Central memory CD4-positive, alpha-beta T cell (primary cell): ENCODE results near the gene HIVEP3.

Source experiments
- DNase-seq: peaks from one replicate; pipeline ENCODE4 v3.0.0; 2022

The HIVEP3 gene

DNA sequence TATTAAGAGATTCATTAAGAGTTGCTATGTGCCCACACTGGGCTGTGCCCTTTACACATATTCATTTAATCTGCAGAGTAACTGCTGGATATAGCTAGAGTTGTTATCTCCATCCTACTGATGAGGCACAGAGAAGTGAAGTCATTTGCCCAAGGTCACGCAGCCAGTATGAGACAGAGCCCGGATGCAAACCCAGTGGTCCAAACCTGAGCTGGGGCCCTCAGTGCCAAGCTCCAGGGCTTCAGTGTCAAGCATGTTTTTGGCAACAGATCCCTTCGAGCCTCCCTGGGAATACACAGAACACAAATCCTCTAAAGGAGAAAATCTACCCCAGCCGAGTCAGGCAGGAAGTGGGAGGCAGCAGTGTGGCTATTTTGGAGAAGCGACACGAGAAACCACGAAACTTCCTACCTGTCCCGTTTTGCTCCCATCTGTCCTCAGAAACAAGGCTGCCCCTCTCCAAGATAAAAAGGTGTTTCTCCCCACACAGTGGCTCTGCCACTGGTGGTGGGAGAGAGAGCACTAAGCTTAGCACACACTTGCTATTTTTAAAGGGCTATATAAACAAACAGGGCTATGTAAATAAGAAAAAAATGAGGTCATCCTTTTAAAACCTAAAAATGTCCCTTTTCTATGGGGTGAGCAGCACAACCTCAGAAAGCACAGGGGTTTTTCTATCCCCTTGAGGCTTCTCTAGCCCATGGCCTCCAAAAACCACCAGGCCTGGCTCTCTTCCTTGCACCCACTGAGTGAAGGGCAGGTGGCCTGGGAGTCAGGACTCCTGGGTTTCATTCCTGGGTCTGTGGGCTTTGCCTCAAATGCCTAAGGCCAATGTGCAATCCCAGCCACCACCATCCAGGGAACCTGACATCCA is 295.6 kb downstream of the HIVEP3 start:
- no peak for DNase-seq

DNA sequence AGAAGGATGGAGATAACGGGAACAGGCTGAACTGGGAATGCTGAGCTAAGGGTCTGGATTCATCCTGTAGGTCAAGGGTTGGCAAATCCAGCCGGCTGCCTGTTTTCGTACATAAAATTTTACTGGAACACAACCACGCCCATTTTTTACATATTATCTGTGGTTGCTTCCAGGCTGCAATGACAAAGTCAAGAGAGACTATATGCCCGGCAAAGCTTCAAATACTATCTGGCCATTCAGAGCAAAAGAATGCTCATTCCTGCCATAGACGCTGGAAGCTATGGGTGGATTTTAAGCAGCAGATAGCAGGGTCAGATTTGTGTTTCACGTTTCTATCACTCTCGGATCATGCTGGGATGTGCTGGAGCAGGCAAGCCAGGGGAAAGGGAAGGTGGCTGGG is 296.3 kb downstream of the HIVEP3 start:
- DNase-seq = no peak

DNA sequence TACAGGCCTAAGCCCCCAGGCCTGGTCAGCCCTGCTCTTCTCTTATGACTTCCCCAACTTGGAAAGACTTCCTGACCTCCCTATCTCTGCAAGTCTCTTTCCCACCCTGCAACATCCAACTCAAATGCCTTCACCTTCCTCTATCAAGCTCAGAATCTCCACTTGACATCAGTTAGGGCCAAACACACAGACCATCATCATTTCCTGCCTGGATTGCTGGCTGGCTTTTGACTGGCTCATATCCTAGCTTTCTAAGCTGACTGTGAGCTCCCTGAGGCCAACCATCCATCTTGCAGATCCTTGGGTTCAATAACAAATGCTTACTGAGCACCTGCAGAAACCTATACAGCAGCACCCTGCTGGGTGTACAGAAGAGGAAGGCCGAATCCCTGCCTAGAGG is 296.9 kb downstream of the HIVEP3 start:
- DNase-seq = no peak

DNA sequence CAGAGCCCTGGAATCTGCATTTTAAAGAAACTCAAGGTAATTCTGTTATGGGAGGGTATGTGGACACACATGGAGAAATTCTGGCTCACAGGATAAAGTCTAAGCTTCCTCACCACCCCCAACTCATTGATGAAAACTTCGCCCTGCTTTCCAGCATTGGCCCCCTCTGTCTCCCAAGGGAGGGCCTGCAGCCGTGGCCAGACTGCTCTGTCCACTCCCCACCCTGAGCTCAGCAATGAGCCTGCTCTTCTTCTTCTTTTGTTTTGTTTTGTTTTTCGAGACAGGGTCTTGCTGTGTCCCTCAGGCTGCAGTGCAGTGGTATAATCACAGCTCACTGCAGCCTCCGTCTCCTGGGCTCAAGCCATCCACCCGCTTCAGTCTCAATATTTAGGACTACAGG is 297.5 kb downstream of the HIVEP3 start:
- DNase-seq = no peak

DNA sequence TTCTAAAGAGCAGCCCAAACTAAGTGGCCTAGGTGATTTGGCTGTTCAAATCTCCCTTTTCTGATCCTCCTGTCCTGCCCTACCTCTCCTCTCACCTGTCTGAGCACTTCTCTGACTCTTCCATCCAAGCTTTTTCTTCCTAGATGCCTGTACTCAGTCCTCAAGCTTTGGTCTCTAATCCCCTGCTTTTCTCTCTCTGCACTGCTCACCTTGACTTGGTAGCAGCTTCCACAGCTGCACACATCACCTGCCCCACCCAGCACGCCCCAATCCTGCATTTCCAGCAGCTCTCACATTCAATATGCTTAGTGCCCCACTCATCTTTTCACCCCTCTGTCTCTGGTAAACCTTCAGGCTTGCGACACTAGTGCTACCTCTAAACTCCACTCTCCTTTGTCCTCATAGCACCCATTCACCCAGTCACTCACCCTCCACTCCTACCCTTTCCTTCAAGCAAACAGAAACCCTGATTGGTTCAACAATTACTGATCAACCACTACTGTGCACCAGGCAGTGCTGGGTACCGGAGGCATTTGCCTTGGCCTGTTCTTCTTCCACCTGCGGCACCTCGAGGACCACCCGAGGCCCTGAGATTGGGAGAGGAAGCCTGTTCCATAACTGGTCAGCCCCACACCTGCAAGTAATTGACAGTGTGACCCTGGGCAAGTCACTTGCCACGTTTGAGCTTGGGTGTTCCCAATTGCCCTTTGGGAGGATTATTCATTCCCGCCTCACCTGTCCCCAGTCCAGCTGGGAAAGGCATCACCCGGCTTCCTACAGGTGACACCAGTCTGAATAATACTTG is 298.2 kb downstream of the HIVEP3 start:
- DNase-seq = no peak

DNA sequence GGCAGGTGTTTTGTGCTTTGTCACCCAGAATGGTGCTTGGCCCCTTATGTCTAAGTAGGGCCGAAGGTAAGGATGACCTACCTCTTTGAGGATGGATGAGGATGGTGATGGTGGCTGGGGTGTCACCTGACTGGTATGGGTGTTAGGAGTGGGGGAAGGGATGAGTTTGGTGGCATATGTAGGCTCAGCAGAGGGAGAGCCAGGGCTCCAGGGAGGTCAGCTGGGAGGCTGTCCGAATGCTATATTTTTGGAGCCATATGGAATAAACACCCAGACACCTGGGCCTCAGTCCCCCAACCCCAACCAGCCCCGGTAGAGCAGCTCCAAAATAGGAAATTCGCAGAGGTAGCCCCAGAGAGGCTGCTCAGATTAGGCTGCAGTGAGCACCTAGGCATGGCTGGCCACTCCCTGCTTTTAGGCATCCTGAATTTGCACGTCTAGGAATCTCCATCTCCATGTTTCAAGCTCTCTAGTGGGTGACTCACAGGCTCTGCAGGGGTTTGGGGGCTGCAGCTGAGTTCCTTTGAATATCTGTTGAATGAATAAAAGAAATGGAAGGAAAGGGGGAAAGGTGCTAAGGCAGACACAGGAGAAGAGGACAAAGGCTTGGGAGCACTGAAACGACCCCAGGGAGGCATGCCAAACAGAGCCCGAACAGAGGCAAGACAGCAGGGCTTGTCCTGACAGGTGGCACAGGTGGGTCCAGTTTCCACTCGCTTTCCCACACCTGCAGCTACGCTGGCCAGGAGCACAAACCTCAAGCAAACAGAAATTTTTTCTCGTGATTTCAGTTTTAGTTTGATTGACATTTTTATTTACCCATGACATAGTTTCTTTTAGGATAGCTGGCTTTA is 299.0 kb downstream of the HIVEP3 start:
- no peak for DNase-seq

DNA sequence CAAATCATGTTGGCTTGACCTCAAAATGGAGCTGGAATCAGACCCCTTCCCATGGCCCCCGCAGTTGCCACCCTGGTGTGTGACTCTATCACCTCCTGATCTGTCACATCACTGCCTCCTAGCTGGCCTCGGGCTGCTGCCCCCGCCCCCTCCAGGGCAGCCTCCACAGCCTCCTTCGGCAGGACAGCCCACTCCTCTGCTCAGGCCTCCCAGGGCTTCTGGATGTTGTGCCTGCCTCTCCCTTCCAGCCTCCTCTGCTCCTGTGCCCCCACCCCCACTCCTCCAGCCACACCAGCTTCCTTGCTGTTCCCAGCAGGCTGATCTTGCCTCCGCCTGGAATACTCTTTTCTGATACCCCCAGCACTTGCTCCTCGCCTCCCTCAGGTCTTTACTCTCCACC is 299.9 kb downstream of the HIVEP3 start:
- no peak for DNase-seq

DNA sequence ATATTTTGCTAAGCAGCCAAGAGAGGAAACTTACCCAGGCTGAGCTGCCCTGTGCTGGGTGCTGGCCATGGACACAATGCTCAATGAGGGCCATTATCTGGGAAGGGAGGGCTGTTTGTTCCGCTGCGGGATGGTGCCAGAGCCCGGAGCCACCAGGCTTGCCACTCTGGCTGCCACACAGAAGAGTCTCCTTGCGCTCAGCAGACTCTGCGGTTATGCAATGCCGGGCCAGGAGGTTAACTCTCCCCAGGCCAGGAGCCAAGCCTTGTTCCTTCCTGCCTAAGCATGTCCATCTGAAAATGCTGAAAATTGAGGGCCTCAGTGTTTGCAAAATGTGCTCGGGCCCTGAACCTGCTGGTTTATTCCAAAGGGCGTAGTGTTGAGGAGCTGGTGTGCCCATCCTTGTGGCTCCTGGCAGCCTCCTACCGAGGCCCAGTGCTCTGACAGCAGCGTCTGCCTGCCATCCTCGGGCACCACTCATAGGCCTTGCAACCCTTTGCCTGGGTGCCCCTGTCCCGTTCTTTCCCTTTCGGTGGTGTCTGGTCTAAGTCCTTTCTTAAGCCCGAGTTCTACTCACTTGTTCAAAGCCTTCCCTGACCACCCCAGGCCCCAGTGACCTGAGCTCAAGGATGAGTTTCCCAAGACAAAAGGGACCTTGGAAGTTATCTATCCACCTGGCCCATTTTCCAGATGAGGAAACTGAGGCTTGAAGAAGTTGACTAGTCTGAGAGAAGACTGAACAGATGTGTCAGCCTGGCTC is 300.5 kb downstream of the HIVEP3 start:
- DNase-seq = no peak

DNA sequence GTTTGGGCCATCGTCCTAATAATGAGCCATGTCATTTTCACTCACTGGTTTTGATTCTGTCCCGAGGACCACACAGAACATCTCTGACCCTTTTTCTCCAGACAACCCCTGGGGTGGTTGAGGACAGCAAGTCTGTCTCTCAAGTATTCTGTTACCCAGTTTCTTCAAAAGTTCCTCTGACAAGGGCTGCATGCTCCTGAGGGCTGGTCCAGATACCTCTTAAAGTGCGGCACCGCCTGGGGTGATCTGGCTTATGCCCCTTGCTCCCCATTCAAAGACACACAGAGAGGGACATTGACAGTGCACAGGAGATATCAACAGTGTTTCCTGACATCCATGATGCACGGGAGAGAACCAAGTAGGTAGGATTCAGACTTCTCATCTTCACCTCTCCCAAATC is 301.4 kb downstream of the HIVEP3 start:
- DNase-seq = no peak

DNA sequence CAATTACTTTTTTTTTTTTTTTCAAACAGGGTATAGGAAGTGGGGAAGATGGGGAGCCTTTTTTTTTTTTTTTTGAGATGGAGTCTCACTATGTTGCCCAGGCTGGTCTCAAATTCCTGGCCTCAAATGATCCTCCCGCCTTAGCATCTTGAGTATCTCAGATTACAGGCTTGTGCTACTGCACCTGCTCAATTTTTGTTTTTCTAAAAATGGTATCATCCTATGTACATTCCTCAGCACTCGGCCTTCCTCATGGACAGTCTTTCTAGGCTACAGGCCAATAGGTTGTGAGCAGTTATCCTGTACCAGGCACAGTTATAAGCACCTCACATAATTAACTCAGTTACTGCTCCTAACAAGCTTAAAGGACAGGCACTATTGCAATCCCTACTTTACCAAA is 302.2 kb downstream of the HIVEP3 start:
- no peak for DNase-seq

DNA sequence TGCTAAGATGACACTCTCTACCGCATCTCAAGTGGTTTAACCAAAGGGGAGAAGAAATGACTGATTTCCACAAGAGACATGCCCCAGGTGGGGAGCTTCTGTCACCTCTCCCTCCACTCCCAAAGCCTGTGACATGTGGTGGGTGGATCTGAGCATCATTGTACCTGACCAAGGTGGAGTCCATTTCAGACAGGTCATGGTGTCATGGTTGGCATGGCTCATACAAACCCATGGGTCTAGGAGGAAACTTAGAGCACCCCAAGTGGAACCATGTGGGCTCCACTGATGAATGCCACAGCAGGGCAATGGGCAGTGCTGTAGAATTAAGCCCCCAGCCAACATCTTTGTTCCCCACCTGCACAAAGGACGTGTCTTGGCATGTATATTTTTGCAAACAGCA is 302.7 kb downstream of the HIVEP3 start:
- no peak for DNase-seq

DNA sequence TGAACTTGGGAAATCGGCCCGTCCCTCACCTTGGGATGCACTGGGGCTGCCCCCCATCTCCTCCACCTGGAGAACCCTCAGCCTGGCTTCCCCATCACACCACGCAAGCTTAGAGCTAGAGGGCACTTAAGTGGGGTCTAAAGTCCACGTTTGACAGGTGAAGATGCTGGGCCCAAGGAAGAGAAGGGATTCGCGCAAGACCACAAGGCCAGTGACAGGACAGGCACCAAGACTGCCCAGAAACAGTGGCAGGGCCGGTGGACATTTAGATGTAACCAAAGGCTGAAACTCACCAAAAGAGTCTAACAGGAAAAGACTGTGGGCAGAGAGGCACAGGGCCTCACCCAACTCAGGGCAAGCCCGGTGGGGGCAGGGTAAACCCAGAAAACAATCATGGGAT is 303.4 kb downstream of the HIVEP3 start:
- no peak for DNase-seq

DNA sequence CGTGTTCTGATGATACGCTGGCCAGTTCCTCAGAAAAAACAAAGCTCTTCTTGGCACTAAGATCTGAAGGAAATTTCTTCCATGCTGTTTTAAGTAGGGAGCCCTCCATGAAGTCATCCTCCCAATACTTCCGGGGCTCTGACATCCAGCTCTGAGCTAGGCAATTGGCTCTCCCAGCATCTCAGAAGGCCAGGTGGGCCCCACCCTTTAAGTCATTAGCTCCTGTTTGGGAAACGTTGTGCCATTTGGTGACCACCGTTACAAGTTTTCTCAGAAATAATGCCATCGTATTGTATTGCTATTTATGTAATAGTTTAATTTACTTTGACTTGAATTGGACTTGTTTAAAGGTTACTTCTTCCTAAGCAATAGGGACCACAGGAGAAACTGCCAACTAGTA is 303.9 kb downstream of the HIVEP3 start:
- no peak for DNase-seq

DNA sequence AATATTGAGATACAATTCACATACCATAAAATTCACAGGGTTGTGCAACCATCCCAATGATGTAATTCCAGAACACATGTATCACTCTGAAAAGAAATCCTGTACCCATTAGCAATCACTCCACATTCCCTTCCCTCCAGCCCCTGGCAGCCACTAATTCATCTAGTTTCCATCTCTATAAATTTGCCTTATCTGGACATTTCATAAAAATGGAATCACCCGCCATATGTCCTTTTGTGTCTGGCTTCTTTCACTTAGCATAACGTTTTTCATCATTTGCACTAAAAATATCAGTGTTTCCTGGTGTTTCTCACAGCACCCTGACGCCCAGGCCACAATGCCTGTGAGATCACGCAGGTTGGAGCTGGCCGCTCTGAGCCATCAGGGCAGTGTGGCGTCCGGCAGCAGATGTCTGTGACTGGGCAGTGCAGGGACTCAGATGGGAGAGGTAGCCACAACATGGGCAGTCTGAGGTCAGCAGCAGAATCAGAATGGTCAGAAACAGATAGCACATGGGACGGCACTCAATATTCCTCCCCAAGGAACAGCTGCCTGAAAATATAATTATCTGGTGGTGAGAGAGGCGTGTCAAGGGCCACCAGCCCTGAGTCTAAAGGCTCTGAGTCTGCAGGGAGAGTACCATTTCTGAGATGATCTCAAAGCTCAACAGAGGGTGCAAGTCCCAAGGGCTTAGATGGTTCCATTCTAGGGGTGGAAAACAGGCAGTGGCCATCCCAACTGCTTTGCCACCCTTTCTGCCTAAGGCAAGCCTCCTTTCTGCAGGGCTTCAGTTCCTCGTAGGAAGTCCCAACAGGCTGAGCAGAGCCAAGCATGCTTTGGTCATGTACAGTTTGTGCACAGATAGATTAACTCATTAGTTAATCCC is 304.8 kb downstream of the HIVEP3 start:
- no peak for DNase-seq

DNA sequence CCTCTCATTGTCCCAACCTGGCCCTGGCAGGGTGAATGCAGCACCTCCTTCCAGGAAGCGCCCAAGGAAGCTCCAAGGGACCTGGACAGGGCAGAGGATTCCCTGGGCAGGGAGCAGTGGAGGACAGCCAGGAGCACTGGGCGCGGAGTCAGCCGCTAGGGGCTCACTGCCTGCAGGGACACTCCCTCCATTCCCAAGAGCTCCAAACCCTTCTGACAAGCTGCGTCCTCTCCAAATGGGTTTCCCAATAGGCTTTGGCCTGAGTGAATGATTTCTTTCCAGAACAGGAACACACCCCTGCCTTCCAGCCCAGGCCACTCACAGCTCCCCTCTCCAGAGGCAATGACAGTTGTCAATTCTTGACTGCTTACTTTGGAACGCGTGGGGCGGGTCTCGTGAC is 305.8 kb downstream of the HIVEP3 start:
- no peak for DNase-seq

DNA sequence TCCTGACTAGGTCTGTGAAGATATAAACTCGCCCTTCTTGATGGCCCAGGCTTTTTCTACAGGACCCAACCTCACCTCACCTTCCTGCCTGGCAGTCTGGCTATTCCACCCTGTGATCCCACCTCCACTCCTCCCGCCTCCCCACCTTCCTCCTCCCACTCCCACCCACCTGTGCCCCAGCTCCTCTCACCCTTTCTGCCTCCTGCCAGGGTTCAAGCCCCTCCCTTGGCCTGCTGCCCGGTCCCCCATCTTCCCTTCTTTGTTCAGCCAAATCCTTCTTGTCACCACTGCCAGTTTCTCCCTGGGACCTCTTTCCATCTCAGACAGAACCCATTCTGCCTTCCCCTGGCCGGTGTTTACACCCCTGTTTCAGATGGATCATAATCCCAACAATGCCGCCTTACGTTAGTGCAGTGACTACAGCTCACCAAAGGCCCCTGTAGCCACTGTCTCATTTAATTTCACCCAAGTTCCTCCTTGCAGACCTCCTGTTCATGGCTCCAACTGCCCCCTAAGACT is 306.7 kb downstream of the HIVEP3 start:
- DNase-seq = no peak

DNA sequence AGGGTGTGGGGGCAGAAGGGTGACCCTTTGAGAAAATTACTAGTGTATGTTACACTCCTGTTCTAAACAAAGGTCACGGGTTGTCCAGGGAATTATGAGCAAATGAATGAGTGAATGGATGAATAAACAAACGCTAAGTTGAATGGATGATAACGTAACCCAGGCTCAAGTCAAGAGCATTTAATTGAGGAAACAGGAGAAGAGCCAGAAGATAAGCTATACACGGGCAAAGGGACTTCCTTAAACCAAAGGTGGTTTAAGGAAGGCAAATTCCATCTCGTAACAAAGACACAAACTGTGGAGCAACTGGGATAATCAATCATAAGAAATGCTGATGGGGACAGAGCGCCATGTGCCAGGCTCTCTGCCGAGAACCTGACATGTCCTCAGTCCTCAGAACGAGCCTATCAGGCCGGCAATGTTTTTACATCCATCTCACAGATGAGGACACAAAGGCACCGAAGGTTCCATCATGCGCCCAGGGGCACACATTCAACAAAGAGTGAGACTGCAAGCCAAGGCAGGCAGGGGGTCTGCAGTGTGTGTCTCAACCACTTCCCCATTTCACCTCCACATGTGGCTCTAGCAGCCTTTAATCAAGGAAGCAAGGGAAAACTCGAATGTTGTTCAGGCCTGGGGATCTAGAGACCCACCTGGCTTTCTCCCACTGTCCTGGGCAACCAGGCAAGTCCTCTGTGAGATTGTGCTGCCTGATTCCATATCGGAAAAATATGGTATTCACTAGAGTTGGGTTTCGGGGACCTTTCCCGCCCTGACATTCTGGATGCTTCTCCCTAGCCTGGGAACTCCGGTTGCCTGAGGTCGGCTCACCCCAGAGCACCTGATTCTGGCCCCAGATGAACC is 307.4 kb downstream of the HIVEP3 start:
- DNase-seq = no peak

DNA sequence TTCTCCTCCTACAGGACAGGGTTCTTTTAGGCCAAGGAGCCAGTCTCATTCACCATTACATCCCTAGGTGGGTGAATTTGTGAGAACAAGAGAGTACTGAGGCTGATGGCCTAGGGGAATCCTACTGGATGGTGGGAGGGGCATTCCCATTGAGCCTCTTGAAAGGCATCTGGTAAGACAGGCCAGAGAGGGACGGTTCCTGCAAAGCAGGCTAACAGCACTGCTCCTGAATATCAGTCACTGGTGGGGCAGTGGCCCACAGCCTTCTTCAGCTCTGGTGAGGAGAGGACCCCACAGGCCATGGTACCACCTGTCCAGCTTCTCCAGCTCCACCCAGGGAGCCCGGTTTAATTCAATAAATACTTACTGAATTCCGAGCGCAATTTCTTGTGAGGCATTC is 308.4 kb downstream of the HIVEP3 start:
- DNase-seq = no peak

DNA sequence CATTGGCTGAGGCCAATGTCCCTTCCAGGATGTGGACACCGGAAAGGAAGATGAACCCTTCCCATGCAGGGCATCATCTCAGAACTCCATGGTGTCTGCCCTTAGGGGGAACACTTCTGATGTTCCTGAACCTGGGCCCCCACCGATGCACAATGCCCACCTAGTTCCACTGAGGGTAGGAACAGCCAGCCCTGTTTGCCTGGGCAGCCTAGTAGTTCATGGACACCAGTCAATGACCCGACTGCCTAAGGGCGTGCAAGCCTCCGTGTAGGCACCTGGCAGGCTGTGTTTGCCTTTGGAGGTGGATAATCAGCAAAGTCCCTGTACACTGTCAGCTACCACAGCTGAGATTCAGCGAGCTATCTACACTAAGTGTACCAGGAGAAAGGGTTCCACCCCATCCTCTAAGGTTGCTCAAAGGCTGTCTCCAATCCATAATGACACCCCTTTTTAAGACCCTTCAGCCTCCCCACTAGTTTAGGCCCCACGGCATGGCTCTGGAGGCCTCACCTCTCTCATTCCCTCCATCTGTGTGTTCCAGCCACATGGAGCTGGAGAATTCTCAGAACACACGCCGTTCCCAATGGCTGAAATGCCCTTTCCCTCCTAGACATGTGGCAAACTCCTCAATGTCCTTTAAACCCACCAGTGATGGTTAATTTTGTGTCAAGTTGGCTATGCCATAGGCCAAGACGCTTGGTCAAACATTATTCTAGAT is 309.4 kb downstream of the HIVEP3 start:
- DNase-seq = no peak
